Stimulated activated naive CD4-positive, alpha-beta T cell (primary cell): Measurements from ENCODE around the gene KRABD2.
A peak's percentile ranks its signal among the peaks of the same experiment; 100 is the strongest.
"Not testable (repeated sequence)": the region's sequence is repeated elsewhere in the genome, so short reads cannot be mapped to it uniquely, and the experiment has no call there.

Source experiments
- DNase-seq, 6 experiments: peaks; one replicate each; lab custom pipeline; 2025; lab: John Stamatoyannopoulos, UW

Gene KRABD2

GRCh38 chr17:8376271-8377067, at the start of gene KRABD2:
Gene KRABD2, minus strand, starts transcription at chr17:8376704.
- DNase-seq, result peak; percentile 64 to 87 (median 84)

GRCh38 chr17:8421571-8421970, 45.1 kb upstream of the KRABD2 start:
- DNase-seq, result no peak

GRCh38 chr17:8420041-8420934, 43.8 kb upstream of the KRABD2 start:
- DNase-seq, result no peak

GRCh38 chr17:8419305-8419704, 42.8 kb upstream of the KRABD2 start:
- no peak for DNase-seq

- DNase-seq, result no peak
Measured at GRCh38 chr17:8418471-8418870, 42.0 kb upstream of the KRABD2 start.

GRCh38 chr17:8417806-8418205, 41.3 kb upstream of the KRABD2 start:
- no peak for DNase-seq

- DNase-seq, result no peak
Measured at GRCh38 chr17:8413938-8414337, 37.4 kb upstream of the KRABD2 start.

GRCh38 chr17:8413328-8413727, 36.8 kb upstream of the KRABD2 start:
- no peak for DNase-seq

GRCh38 chr17:8412089-8412488, 35.6 kb upstream of the KRABD2 start:
- no peak for DNase-seq

- no peak for DNase-seq
Measured at GRCh38 chr17:8410883-8411238, 34.4 kb upstream of the KRABD2 start.

GRCh38 chr17:8409966-8410882, 33.7 kb upstream of the KRABD2 start:
- peak; percentile 9 to 80 (median 70) for DNase-seq

GRCh38 chr17:8408371-8408770, 31.9 kb upstream of the KRABD2 start:
- no peak for DNase-seq

- DNase-seq, result no peak
Measured at GRCh38 chr17:8406174-8406573, 29.7 kb upstream of the KRABD2 start.

- no peak for DNase-seq
Measured at GRCh38 chr17:8405499-8406016, 29.1 kb upstream of the KRABD2 start.

- DNase-seq, result no peak
Measured at GRCh38 chr17:8402921-8403536, 26.5 kb upstream of the KRABD2 start.

GRCh38 chr17:8401107-8401506, 24.6 kb upstream of the KRABD2 start:
- DNase-seq, result no peak

GRCh38 chr17:8398980-8399379, 22.5 kb upstream of the KRABD2 start:
- no peak for DNase-seq

- no peak for DNase-seq
Measured at GRCh38 chr17:8397636-8398035, 21.1 kb upstream of the KRABD2 start, which contains the start of gene RNF222. Gene RNF222, minus strand, starts transcription at chr17:8397827. Its CDS starts 4,366 bp downstream, at chr17:8393461.

- DNase-seq, result not testable (repeated sequence)
Measured at GRCh38 chr17:8394497-8394896, 18.0 kb upstream of the KRABD2 start.

- peak in 4 of 6 experiments; percentile 26 to 58 (median 50) for DNase-seq
Measured at GRCh38 chr17:8393470-8394231, 17.1 kb upstream of the KRABD2 start.
